COLO668 (cell line): ENCODE measurements around the gene FAM24B.
"Not testable (repeated sequence)": the region's sequence is repeated elsewhere in the genome, so short reads cannot be mapped to it uniquely, and the experiment has no call there.

Experiments
- DNase-seq: peaks from one replicate; lab custom pipeline; 2025; ENCODE audit not compliant: unreplicated experiment; lab: John Stamatoyannopoulos, UW

FAM24B gene

GRCh38 chr10:122859527-122859926, 19.9 kb downstream of the FAM24B start:
- no peak for DNase-seq

DNA sequence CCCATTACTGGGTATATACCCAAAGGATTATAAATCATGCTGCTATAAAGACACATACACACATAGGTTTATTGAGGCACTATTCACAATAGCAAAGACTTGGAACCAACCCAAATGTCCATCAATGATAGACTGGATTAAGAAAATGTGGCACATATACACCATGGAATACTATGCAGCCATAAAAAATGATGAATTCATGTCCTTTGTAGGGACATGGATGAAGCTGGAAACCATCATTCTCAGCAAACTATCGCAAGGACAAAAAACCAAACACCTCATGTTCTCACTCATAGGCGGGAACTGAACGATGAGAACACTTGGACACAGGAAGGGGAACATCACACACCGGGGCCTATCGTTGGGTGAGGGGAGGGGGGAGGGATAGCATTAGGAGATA, 21.3 kb downstream of the FAM24B start:
- not testable (repeated sequence) for DNase-seq

- no peak for DNase-seq
Measured at GRCh38 chr10:122856902-122857301, 22.5 kb downstream of the FAM24B start.

GRCh38 chr10:122855745-122856144, 23.6 kb downstream of the FAM24B start:
- DNase-seq: no peak

DNA sequence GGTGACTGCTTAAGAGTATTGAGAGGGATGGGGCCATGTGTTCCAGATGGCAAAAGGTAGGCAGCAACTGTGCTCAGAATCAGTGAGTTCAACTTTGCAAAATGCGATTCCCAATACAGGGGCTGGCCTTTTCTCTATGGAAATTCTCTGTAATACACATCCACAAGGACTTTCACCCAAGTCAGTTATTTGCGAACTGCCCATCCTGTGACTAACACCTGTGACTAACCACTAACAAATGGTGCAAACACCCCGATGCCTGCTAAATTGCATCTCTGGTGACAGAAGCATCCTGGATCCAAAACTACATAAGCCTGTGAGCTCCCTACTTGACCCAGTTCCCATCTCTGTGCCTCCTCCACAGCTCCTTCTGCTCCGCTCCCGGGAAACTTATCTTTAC, 24.7 kb downstream of the FAM24B start:
- DNase-seq: no peak

DNA sequence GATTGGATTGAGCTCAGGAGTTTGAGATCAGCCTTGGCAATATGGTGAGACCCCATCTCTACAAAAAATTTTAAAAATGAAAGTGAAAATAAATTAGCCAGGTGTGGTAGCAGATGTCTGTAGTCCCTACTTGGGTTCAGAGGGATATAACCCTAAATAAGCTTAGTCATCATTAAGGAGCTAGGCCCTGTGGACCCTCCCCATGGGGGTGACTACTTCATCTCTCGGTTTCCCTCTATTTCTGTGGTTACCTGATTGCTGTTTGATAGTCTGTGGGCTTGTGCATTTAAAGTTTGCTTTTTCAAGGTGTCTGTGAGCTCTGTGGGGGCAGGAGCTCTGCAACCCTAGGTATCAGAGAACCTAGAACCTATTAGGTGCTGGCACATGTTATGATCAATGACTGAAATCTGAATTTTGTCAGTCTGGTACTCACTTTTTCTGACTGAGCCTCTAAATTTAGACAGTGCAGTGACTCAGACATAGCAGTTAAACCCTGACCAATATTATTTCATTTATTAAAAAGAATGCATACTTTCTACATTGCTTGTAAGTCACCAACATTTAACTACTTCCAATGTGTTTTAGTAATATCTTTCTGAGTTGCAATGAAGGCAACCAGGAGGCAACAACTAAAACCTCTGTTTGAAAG, 25.6 kb downstream of the FAM24B start:
- DNase-seq: no peak

DNA sequence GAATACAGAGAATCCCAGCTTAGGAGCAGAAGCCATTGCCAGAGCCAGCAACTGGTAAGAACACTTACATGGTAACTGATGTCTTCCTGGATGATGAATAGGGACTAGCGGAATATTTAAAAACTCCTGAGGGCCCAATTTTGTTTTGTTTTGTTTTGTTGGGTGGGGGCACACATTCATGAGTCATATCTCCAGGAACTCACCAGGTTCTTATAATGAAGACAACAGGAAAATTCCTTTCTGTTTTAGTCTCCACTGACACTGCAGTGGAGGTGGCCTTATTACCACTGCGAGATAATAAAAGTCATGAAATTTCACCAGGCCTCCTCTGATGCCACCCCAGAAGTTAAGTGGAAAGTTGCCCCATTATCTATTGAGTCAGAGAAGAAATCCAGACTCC, 27.1 kb downstream of the FAM24B start:
- DNase-seq: no peak

DNA sequence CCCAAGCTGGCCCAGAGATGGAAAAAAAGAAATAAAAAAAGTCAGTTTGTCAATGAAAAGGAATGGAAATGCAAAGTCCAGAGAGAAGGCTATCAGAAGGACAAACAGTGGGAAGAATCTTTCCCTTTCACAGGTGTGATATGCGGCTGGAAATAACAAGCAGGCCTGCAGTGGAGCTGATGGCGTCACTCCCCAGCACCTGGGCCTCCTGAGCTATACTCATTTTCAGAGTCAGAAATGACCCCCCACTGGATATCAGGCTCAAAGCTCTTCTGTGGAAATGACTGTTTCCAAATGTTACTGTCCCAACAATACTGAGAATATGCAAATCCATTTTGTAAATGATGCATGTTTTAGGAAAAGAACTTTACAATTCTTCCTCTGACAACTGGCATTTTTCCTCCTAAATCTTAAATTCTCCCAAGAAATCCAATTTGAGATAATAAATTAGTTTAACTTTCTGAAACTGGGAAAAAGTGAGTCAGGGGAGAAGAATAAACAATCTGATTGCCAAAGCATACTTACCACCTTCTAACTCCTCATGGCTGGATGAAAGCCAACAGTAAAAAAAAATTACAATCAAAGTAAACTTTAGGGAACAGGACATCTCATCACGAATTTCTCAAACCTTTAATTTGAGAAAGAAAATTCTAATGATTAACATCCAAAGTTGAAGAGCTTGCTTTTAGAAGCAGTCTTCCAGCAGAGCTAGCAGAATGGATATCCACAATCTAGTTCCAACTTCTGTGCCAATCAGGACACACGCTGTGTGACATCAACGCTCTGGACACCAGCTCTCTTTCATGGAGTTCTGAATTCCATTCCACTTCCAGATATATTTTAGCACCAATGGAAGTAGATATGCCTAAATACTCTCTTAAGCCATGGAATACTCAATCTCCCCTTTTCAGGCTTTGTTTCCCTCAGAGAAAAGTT, 28.4 kb downstream of the FAM24B start:
- DNase-seq: no peak

DNA sequence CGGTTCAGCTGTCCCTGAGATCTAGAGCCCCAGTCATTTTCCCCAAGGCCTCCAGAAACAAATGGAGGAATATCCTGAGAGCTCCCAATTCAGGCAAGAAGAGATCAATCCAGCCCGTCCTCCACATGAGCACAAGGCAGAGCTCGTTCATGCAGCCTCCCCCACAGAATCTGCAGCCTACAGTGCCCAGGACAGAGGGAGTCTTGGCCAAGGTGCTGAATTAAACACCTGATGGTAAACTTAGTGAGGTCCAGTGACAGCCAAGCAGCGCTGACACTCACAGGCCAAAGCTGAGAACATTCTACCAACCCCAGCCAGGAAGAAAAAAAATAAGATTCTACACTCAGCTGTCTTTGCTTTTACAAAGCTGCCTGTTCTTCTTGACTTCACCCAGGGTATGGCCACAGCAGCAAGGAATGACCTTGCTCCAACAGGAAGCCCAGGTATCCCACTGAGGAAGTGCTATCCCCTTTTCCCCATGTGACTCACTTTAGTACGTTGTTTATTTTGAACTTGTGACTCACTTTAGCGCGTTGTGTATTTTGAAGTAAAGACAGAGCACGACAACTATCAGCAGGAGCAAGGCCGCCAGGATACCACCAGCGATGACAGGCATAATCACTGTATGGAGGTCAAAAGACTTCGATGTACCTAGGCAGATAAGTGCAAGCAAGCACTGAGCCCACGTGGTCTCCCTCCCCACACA, 29.3 kb downstream of the FAM24B start:
- no peak for DNase-seq

GRCh38 chr10:122849090-122849489, 30.3 kb downstream of the FAM24B start:
- DNase-seq: no peak

DNA sequence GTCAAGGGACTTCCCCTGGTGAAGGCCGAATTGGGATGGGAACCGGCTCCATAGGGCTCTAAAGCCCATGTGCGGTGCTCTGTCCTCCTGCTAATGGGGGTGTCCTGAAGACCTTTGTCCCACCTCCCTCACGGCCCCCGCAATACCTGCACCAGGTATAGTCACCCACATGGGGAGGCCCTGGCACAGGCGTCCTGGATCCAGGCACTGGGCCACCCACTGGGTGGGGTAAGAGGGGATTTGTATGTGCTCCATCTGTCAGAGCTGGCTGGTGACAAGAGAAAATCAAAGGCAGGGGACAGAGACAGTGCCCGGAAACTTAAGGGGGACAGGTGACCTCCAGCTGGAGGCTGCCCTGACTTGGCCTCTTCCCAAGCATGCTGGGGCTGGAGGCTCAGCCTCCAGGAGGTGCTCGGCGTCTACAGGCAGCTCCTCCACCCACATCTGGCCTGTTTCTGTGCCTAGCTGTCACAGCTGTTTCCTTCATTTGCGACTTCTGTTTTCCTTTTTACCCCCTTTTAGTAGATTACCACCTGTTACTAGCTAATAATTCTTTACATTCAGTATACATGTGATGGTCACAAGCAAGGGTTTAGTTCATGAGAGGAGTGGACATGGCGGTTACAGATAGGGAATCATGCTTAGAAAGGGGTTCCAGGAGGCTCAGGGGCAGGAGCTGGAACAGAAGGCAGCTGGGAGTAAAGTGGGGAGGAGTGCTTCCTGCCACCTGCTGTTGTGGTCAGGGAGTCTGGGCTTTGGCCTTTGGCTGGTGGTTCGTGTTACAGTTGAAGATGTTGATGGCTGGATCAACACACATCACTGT, 31.4 kb downstream of the FAM24B start:
- peak; percentile 77 for DNase-seq

- peak; percentile 40 for DNase-seq
Measured at GRCh38 chr10:122845783-122846332, 33.5 kb downstream of the FAM24B start, which contains the start of gene CUZD1. CUZD1 (minus strand) TSS chr10:122845857; CDS start chr10:122845843, 14 bp downstream.

GRCh38 chr10:122844146-122844545, 35.2 kb downstream of the FAM24B start:
- no peak for DNase-seq

DNA sequence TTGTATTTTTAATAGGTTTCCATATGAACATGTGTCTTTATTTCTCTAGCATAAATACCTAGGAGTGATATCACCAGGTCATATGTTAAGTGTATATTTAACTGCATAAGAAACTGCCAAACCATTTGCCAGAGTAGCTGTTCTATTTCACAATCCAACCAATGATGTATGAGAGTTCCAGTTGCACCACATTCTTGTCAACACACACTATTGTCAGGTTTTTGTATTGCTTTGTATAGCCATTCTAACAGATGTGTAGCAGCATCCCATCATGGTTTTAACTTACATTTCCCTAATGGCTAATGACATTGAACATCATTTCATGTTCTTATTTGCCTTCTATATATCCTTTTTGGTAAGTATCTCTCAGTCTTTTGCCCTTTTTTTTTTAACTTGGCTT, 37.8 kb downstream of the FAM24B start:
- DNase-seq: no peak

DNA sequence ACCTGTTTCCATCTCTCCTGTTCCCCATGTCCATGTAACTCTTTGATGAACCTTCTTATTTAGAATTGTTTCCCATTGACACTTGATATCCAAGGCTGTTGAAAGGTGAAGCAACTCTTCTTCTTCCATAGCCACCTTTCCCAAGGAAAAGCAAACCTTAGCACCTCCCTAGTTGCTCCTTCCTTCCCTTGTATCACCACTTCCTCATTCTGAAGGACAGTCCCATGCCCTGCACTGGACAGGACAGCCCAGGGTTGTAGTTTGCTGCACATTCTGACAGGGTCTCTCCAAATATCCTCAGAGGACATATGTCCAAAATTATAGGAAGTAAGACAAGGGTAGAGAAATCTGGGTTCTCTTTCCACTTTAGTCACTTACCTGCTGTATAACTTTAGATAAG, 39.9 kb downstream of the FAM24B start:
- no peak for DNase-seq

- DNase-seq: no peak
Measured at GRCh38 chr10:122838880-122839279, 40.5 kb downstream of the FAM24B start.

GRCh38 chr10:122835908-122836307, 43.5 kb downstream of the FAM24B start:
- DNase-seq: no peak

GRCh38 chr10:122830965-122831353, 48.4 kb downstream of the FAM24B start:
- no peak for DNase-seq

GRCh38 chr10:122830273-122830964, 49.0 kb downstream of the FAM24B start:
- DNase-seq: no peak

DNA sequence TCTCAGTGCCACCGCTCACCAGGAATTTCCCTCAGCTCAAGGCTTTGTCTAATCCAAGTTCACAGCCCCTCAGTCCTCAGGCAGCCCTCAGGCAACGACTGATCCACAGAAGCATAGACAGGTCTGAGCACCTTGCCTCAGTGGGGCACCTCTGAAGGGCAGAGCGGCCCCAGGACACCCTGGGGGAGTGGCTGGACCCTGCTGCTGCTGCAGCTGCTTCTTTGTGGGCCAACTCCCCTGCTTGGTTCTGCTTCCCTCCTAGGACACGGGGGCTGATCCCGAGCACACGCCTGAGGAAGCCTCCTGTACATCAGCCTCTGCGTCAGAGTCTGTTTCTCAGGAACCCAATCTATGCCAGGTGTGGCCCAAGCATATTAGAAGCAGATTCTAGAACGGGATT, 49.9 kb downstream of the FAM24B start:
- no peak for DNase-seq
